HFFc6 (cell line): ENCODE data around the gene HES7. TPM values are rescaled to one million over a fixed set of nuclear protein-coding genes. Genes with fewer than 3 reads are reported as not detected.

Source experiments
- DNase-seq: peaks from one replicate; pipeline ENCODE4 v3.0.0-alpha.2; 2018
- H3K27ac Mint-ChIP-seq: 2 replicates; pipeline ENCODE4 v1.8.0; 2020; ENCODE audit warnings: mild to moderate bottlenecking, mixed read lengths
- H3K27me3 Mint-ChIP-seq: 2 replicates; pipeline ENCODE4 v1.8.0; 2021; ENCODE audit warnings: mild to moderate bottlenecking, moderate library complexity, mixed read lengths; ENCODE audit not compliant: insufficient read depth
- H3K36me3 Mint-ChIP-seq: 2 replicates; pipeline ENCODE4 v1.8.0; 2021; ENCODE audit warnings: low read depth, mixed read lengths
- H3K4me1 Mint-ChIP-seq: 2 replicates; pipeline ENCODE4 v1.8.0; 2020; ENCODE audit warnings: low read depth, mixed read lengths
- H3K4me3 Mint-ChIP-seq: 2 replicates; pipeline ENCODE4 v1.8.0; 2020; ENCODE audit warnings: mild to moderate bottlenecking, moderate library complexity, mixed read lengths
- H3K9me3 Mint-ChIP-seq: 2 replicates; pipeline ENCODE4 v1.8.0; 2020; ENCODE audit warnings: mild to moderate bottlenecking, mixed read lengths
- total RNA-seq, 6 experiments: library from RNA; stranded (reverse); fragmentation: NEBNext Ultra II Directional; extraction: Animal tissue kit (Norgen Biotek cat#: 25700); gene quantifications; 2 replicates in 1 of 6; 3 replicates in 5 of 6; pipeline ENCODE4 v1.2.3, GENCODE V29; 2021
- TF ChIP-seq, protein P1 (sequence below): fragments of 200-600 bp; sonication (generic); IDR thresholded peaks from 2 replicates; pipeline ENCODE4 v1.5.0; 2021; ENCODE audit warnings: antibody characterized with exemption, mild to moderate bottlenecking

HES7 gene
- total RNA-seq, 6 experiments from 2014 or later = 0.24 to 0.54 (median 0.41) TPM

DNA sequence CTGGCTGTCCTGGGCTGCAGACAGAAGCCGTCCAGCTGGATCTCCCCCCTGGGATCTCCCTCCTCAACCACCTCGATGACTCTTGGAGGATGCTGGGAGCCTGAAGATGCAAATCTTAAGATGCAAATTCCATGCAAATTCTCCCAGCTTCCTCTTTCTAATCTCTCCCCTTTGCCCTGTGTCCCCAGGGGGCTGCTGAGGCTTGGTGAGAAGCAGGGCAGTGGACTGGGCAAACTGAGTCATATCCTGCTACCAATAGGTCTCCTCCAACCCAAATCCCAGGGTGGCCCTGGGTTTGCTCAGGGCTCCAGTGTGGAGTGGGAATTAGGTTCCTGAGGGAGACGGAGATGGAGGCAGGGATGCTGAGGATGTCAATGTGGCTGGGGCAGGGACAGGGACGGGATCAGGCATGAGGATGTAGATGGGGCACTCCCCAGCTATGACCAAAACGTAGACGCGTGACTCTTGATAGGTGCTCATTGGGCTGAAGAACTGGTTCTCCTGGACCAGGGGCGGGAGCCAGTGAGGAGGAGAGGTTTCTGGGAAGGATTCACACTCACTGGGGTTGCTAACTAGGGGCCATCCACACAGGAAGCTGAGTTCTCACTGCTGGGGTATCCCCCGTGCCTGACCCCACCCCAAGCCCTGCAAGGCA, 32.7 kb downstream of the HES7 start:
- no peaks in the 10 kb centered on the region for H3K36me3 Mint-ChIP-seq
- no peak overlapping the region for H3K4me3 Mint-ChIP-seq
- H3K27ac Mint-ChIP-seq = no peak overlapping the region
- no peaks in the 10 kb centered on the region for H3K9me3 Mint-ChIP-seq
- H3K4me1 Mint-ChIP-seq = no peaks in the 10 kb centered on the region
- TF ChIP-seq, protein P1, sequence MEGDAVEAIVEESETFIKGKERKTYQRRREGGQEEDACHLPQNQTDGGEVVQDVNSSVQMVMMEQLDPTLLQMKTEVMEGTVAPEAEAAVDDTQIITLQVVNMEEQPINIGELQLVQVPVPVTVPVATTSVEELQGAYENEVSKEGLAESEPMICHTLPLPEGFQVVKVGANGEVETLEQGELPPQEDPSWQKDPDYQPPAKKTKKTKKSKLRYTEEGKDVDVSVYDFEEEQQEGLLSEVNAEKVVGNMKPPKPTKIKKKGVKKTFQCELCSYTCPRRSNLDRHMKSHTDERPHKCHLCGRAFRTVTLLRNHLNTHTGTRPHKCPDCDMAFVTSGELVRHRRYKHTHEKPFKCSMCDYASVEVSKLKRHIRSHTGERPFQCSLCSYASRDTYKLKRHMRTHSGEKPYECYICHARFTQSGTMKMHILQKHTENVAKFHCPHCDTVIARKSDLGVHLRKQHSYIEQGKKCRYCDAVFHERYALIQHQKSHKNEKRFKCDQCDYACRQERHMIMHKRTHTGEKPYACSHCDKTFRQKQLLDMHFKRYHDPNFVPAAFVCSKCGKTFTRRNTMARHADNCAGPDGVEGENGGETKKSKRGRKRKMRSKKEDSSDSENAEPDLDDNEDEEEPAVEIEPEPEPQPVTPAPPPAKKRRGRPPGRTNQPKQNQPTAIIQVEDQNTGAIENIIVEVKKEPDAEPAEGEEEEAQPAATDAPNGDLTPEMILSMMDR = no peak
- no peak for DNase-seq
- peaks cover 49% of the 10 kb centered on the region for H3K27me3 Mint-ChIP-seq

DNA sequence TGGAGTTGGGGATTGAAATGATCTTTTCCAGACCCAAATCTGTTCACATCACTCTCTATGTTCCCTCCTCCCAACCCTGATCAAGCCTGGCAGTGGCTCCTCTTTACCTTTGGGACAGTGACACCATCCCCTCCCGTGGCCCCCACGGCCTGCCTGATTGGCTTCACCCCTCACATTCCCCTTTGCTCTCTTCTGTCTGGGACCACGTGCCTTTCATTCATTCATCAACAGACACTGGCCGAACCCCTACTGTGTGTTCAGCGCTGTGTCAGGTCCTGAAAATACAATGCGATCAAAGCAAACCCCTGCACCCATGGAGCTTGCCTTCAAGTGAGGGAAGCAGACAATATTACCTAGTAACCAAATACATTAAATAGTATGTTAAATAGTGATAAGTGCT, 34.2 kb downstream of the HES7 start:
- TF ChIP-seq, protein P1 = no peak
- no peak overlapping the region for H3K27ac Mint-ChIP-seq
- H3K9me3 Mint-ChIP-seq = no peaks in the 10 kb centered on the region
- no peaks in the 10 kb centered on the region for H3K4me1 Mint-ChIP-seq
- no peak for DNase-seq
- H3K36me3 Mint-ChIP-seq = no peaks in the 10 kb centered on the region
- H3K4me3 Mint-ChIP-seq = no peak overlapping the region
- peaks cover 44% of the 10 kb centered on the region for H3K27me3 Mint-ChIP-seq

DNA sequence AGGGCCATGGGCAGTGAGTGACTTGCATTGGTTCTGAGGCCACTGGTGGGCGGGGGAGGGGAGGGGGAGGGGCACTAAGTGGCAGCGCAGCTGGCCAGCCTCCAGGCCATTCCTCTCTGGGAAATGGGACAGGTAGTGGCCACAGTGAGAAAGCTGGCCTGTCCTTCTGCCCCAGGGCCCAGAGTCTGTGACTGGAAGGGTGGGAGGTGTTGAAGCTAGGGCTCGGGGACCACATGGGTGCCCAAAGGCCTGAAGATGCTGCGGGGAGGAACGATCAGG, 36.0 kb downstream of the HES7 start:
- Mint-ChIP-seq H3K4me1 (peaks cover 5% of the 10 kb centered on the region; the same call in 1 of the 2 replicates), H3K4me3 (no peak overlapping the region), H3K36me3 (no peaks in the 10 kb centered on the region), H3K27me3 (peaks cover 47% of the 10 kb centered on the region), H3K27ac (no peak overlapping the region), H3K9me3 (no peaks in the 10 kb centered on the region)
- TF ChIP-seq, protein P1 = no peak
- no peak for DNase-seq

DNA sequence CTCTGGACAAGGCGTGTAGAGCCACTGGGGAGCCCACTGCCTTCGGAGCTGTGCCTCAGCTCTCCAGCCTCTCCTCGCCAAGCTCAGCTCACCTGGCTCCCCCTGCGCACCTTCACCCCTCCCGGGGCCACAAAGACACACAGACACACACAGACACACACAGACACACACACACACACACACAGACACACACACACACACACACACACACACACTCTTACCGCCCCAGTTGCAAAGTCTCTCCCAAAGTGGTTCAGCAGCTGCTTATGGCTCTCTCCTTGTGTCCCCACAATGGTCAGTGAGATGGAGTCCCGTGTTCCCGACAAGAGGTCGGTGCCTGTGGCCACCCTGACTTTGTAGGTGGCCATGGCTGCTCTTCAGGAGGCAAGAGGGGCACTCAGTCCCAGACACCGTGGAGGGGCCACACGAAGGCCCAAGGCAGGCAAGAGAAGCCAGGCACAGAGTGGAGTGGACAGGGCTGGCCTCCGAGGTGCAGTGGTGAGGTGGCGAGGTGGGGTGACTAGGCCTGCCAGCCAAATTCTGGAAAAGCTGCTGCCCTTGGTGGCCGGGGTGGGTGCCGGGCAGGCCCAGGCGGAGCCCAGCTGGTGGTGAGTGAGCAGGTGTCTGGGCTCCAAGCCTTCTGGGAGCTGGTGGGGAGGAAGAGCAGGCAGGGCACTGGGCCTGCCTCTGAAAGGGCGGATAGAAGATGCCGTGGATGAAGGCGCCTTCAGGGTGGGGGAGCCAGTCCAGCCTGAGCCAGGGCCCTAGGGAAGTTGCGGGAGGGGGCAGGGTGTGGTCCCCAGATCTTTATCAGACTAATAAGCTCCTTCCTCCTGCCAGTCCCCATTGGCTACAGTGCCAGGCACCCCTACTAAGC, 36.6 kb downstream of the HES7 start, which contains the start of gene ALOX12B:
ALOX12B (minus strand) TSS at position 642 of the 877 bp plus-strand sequence; CDS start at position 368, 274 bp downstream.
- Mint-ChIP-seq H3K4me1 (peaks cover 5% of the 10 kb centered on the region; the same call in 1 of the 2 replicates), H3K27ac (no peak within 1 kb of the TSS), H3K27me3 (peaks cover 52% of the 10 kb centered on the region), H3K4me3 (no peak within 1 kb of the TSS), H3K9me3 (no peaks in the 10 kb centered on the region), H3K36me3 (no peaks in the 10 kb centered on the region)
- TF ChIP-seq, protein P1 = no peak
- DNase-seq = no peak

DNA sequence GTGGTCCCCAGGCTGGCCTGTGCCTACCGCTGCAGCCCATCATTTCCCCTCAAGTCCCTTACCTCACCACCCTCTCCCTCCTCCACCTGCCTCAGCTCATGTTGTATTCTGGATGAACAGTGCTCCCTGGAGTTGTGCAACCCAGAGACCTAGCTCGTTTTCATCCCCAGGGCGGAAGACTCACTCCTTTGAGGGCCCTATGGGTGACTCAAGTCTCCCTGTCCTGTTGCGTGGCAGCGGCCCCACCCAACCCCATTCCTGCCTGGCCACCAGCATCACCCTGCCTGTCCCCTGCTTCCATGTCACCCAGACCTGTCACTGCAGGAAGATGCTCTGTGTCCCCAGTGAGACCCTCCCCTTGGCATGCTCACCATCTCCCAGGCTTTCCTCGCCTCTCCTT, 39.7 kb downstream of the HES7 start:
- Mint-ChIP-seq H3K4me3 (no peak overlapping the region), H3K4me1 (peaks cover 5% of the 10 kb centered on the region; the same call in 1 of the 2 replicates), H3K27me3 (peaks cover 50% of the 10 kb centered on the region), H3K36me3 (no peaks in the 10 kb centered on the region), H3K27ac (no peak overlapping the region), H3K9me3 (no peaks in the 10 kb centered on the region)
- TF ChIP-seq, protein P1 = no peak
- no peak for DNase-seq
